OCI-LY7 (cell line): ENCODE measurements around the gene EMC9.

Experiments used
- CTCF ChIP-seq: fragments of 200-600 bp; sonication (generic); conservative IDR thresholded peaks from 2 replicates; pipeline ENCODE4 v1.5.1; 2014; ENCODE audit warnings: mild to moderate bottlenecking, antibody characterized with exemption, low read length, moderate library complexity, mixed read lengths
- EZH2phosphoT487 ChIP-seq: fragments of 200-600 bp; sonication (generic); IDR thresholded peaks from 2 replicates; pipeline ENCODE4 v1.6.1; 2018; ENCODE audit warnings: low read depth, borderline replicate concordance, mild to moderate bottlenecking, mixed run types, antibody characterized with exemption, low read length, moderate library complexity, mixed read lengths

DNA sequence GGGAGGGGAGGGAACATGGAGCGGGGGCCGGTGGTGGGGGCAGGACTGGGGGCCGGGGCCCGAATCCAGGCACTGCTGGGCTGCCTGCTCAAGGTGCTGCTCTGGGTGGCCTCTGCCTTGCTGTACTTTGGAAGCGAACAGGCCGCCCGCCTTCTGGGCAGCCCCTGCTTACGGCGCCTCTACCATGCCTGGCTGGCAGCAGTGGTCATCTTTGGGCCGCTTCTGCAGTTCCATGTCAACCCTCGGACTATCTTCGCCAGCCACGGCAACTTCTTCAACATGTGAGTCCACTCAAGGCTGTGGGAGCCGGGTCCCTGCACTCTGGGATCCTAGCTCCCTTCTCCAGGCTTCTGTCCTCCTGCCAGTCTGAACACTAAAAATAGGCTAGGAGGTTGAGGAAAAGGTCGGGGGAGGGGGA, 9.8 kb downstream of the EMC9 start:
- TF ChIP-seq EZH2phosphoT487 (no peak), CTCF (no peak)
